Activated CD4-positive, alpha-beta T cell treated with anti-CD3 and anti-CD28 coated beads, Interleukin-2, amount 50 U/mL, for 48 hours (primary cell): Measurements from ENCODE around the gene TUBB4A.
"Not testable (repeated sequence)": the region's sequence is repeated elsewhere in the genome, so short reads cannot be mapped to it uniquely, and the experiment has no call there.

Experiments
- DNase-seq, 2 experiments: peaks; one replicate each; pipeline ENCODE4 v3.0.0-alpha.2; 2020

TUBB4A gene

GRCh38 chr19:6522712-6523111 lies 20.6 kb upstream of the TUBB4A start:
- DNase-seq, result no peak

DNA sequence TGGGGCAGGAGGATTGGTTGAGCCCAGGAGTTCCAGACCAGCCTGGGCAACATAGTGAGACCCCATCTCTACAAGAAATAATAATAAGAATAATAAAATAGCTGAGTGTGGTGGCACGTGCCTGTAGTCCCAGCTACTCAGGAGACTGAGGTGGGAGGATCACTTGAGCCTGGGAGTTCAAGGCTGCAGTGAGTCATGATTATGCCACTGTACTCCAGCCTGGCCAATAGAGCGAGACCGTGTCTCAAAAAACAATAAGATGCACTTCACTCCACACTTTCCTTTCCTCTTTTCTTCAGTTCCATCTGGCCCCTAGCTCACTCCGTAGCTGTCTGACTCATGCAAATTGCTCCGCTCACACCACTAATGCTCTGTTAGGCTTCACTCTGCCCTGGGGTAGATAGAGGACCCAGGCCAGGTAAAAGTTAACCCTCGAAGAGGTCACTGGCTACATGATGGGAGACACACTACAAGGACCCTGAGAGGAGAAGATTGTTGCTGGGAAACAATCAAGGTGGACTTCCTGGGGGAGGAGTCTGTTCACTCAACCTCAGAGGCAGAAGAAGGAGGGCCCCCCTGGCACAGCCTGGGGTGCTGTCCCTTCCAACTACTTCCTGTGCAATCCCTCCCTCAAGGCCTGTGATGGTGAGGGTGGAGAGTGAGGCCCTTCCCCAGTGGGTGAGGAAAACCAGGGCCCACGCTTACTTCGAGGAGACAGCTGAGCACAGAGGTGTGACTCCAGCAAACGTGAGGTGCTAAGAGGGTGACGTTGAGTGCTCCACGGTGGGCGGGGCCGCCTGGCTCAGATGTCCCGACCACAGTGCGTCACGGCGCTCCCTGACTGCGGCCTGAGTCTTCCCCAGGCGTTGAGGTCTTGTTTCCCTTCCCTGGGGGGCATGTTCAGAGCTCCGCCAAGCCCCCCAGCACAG lies 19.9 kb upstream of the TUBB4A start:
- peak; percentile 57 to 66 for DNase-seq

DNA sequence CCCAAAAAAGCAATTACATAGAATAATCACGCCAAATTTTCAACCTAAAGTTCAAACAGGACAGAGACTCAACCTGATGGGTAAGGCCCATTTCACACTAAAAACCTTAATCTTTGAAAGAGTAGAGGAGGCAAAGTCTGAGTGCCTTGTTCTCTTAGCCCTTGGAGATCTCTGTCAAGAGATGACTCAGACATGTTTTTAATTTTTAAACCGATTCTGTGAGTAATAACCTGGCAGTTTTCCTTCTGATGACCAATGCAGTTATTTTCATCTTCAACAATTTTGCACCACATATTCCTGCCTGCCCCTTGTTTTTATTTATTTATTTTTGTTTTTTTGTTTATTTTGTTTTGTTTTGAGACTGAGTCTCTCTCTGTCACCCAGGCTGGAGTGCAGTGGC lies 17.2 kb upstream of the TUBB4A start:
- DNase-seq, result no peak

GRCh38 chr19:6518145-6518911 lies 16.2 kb upstream of the TUBB4A start:
- peak; percentile 37 to 51 for DNase-seq

- DNase-seq, result peak; percentile 96 to 97
Observed at GRCh38 chr19:6516659-6517291, 14.7 kb upstream of the TUBB4A start.

- DNase-seq, result peak; percentile 81 to 86
Observed at GRCh38 chr19:6516018-6516658, 14.0 kb upstream of the TUBB4A start.

GRCh38 chr19:6514926-6515544 lies 12.9 kb upstream of the TUBB4A start:
- no peak for DNase-seq

GRCh38 chr19:6514089-6514488 lies 12.0 kb upstream of the TUBB4A start:
- no peak for DNase-seq

DNA sequence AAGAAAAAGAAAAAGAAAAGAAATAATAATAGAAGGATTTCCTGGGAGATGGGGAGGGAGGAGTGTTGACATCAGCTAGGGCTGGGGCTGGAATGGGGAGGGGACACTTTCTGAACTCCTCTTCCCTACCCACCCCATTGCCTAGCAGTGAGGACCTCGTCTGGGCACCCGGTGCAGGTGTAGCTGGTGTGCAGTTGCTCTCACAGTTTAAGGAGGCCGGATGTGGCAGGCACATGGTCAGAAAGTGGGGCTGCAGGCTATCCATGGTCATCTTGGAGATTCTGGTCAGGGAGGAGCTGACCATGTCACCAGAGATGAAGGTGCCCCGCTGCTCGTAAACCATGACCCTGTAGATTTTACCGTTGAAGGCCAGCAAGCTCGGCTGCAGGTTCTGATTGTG lies 8.5 kb upstream of the TUBB4A start:
- DNase-seq, result no peak

- no peak for DNase-seq
Observed at GRCh38 chr19:6509118-6509971, 7.2 kb upstream of the TUBB4A start.

DNA sequence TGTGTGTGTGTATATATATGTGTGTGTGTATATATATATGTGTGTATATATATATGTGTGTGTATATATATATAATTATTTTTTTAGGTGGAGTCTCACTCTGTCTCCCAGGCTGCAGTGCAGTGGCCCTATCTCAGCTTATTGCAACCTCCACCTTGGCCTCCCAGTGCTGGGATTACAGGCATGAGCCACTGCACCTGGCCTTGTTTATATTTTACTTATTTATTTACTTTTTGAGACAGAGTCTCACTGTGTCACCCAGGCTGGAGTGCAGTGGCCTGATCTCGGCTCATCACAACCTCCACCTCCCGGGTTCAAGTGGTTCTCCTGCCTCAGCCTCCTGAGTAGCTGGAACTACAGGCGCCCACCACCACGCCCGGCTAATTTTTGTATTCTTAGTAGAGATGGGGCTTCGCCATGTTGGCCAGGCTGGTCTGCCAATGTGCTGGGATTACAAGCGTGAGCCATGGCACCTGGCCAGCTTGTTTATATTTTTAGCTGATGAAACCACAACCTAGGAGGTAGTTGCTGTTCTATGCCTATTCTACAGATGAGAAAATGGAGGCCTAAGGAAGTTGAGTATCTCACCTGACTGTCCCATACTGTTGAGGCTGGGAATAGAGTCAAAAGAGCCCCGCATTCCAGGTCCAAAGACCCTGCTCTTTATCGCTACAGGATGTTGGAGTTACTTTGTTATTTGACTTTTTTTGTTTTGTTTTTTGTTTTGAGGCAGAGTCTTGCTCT lies 6.1 kb upstream of the TUBB4A start:
- DNase-seq, result not testable (repeated sequence)

GRCh38 chr19:6503407-6504201 lies 1.5 kb upstream of the TUBB4A start:
- DNase-seq, result no peak

DNA sequence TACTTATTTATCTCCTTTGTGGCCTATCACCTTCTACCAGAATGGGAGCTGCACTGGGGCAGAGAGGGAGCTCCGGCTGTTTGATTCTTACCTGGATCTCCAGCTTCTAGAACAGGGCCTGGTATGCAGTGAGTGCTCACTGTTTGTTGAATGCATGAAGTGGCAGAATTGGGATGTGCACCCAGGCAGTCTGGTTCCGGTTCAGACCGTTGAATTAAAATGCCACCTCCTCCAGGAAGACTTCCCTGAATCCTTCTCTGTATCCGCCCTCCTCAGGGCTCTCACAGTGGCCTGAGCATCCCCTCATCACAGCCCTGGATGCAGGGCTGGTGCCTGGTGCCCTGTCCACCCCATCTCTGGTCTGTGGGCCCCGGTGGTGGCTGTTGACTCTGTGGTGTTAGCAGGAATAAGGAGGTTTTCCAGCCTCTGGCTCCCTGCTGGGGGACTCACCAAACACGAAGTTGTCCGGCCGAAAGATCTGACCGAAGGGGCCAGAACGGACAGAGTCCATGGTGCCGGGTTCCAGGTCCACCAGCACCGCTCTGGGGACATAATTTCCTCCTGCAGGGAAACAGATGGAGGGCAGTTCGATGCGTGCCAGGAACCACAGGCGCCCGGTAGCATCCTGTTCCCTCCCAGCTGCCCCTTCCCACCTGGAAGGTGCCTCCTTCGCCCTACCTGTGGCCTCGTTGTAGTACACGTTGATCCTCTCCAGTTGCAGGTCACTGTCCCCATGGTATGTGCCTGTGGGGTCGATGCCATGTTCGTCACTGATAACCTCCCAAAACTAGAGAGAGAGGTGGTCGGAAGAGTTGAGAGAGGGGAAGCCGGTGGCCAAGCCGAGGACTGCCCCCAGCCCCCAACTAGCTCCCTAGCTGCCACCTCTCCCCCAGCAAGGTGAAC lies 1.0 kb downstream of the TUBB4A start:
- DNase-seq, result no peak

DNA sequence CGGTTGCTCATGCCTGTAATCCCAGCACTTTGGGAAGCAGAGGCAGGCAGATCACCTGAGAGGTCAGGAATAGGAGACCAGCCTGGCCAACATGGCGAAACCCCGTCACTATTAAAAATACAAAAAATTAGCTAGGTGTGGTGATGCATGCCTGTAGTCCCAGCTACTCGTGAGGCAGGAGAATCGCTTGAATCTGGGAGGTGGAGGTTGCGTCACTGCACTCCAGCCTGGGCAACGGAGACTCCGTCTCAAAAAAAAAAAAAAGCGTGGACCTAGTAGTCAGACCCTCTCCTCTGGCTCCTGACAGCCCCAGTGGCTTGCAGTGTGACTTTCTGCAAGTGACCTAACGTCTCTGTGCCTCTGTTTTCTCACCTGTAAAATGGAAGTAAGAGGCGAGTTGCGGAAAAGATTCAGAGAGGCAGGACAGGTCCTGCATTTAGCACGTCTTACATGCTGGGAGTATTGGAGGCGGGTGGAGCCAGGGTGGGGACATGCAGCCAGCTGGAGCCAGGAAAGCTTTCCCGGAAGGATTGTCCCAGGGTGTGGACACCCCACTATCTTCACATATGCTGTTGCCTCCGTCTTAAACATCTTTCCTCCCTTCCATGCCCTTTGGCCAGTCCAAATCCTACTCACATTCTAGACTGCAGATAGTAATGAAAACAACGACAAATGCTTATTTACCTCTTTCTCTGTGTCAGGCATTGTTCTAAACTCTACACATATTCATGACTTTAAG lies 2.9 kb downstream of the TUBB4A start:
- no peak for DNase-seq

GRCh38 chr19:6498294-6499036 lies 3.6 kb downstream of the TUBB4A start:
- no peak for DNase-seq

DNA sequence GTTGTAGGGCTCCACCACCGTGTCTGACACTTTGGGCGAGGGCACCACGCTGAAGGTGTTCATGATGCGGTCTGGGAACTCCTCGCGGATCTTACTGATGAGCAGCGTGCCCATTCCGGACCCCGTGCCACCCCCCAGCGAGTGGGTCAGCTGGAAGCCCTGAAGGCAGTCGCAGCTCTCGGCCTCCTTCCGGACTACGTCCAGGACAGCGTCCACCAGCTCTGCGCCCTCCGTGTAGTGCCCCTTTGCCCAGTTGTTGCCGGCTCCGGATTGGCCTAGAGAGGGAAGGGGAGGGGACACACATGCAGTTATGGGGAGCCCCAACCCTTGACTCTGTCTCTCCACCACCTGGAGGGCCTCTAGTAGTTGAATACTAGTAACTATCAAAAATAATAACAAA lies 6.2 kb downstream of the TUBB4A start:
- DNase-seq, result no peak

DNA sequence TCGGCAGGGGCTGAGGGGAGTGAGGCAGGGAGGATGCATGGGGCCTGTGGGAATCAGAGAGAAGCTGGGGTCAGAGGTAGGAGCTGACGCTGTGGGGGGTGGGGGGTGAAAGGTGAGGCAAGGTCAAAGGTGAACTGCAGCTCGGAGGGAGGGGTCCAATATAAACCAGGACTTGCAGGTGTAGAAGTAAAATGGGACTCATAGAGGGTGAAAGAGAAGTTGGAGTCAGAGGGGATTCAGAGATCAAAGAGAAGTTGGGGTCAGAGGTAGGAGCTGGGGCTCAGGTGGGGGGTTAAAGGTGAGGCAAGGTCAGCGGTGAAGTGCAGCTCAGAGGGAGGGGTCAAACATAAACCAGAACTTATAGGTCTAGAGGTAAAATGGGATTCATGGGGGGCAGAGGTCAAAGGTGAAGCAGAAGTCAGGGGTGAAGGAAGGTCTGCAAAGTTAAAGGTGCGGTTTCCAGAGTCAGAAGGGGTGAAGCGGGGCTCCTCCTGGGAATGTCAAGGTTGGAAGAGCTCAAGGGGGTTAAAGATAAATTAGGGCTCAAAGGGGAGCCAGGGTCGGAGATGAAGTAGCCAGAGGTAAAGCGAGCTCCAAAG lies 7.6 kb downstream of the TUBB4A start:
- DNase-seq, result no peak
